HepG2 (cell line): Measurements from ENCODE around the gene SLC12A9. TPM values are rescaled to one million over a fixed set of nuclear protein-coding genes. Genes with fewer than 3 reads are reported as not detected.

Source experiments
- ATAC-seq: fragments of 200-7000 bp; cut with Tn5 transposase; 3 replicates; pipeline ENCODE4 v1.9.1; 2020; ENCODE audit warnings: mild to moderate bottlenecking, moderate library complexity
- BruUV-seq: library from RNA; stranded (reverse); fragments of 400-500 nt; replicated peaks from 2 replicates; lab custom pipeline; 2021; lab: Mats Ljungman, UMichigan
- CTCF ChIA-PET: fragments of 300-600 bp; formaldehyde crosslinking; extraction: SDS; loops from one replicate; lab custom pipeline; 2021; ENCODE audit warnings: low total read pairs, inconsistent platforms, low intra/inter-chr PET ratio; lab: Yijun Ruan, JAX
- POLR2A ChIA-PET: fragments of 350-600 bp; sonication (Branson Sonifier 250); formaldehyde crosslinking; loops from one replicate; lab custom pipeline; 2020; ENCODE audit warnings: antibody characterized with exemption, inconsistent platforms; lab: Yijun Ruan, JAX
- DNase-seq: peaks from one replicate; pipeline ENCODE4 v3.0.0-alpha.2; 2015; ENCODE audit warnings: low spot score
- FAIRE-seq: peaks from 3 replicates; lab custom pipeline; 2011; peaks lifted over from hg19 to GRCh38; lab: Jason Lieb, UNC
- H2AFZ ChIP-seq: one replicate; pipeline ENCODE4 v1.6.1; 2011; ENCODE audit warnings: low read length, inconsistent platforms
- H3K27ac ChIP-seq: fragments of 300-600 bp; 3 replicates; pipeline ENCODE4 v1.8.0; 2011; ENCODE audit warnings: mixed run types, mild to moderate bottlenecking, mixed read lengths, low read length, inconsistent platforms; ENCODE audit not compliant: insufficient read depth; ENCODE audit errors: extremely low read length
- H3K27me3 ChIP-seq, 2 experiments: fragments of 200-600 bp in 1 of 2; 2 replicates in 1 of 2; 3 replicates in 1 of 2; pipeline versions ENCODE4 v1.6.0 to v1.8.0; 2011; ENCODE audit warnings: low read length in 2 of 2, mild to moderate bottlenecking in 2 of 2, moderate library complexity in 2 of 2, inconsistent platforms in 1 of 2; ENCODE audit not compliant: insufficient read depth in 2 of 2, control insufficient read depth in 1 of 2
- H3K36me3 ChIP-seq, 2 experiments: fragments of 200-600 bp in 1 of 2; replicated peaks in 1 of 2; 2 replicates in 1 of 2; 3 replicates in 1 of 2; pipeline versions ENCODE4 v1.5.1 to v1.8.0; 2011; ENCODE audit warnings: low read length in 2 of 2, inconsistent platforms in 1 of 2; ENCODE audit not compliant: insufficient read depth in 2 of 2, control insufficient read depth in 1 of 2
- H3K4me1 ChIP-seq: 2 replicates; pipeline ENCODE4 v1.5.1; 2012; ENCODE audit warnings: low read length, inconsistent platforms; ENCODE audit not compliant: insufficient read depth
- H3K4me2 ChIP-seq: 2 replicates; pipeline ENCODE4 v1.6.0; 2011; ENCODE audit warnings: low read depth, low read length, inconsistent platforms
- H3K4me3 ChIP-seq, 3 experiments: fragments of 200-600 bp in 1 of 3; sonication (generic), shearing (Covaris generic) in 1 of 3; replicated peaks in 1 of 3; 2 replicates each; pipeline ENCODE4 v1.5.1; 2011 to 2016; ENCODE audit warnings: low read length in 3 of 3, inconsistent platforms in 2 of 3, low read depth in 2 of 3, mild to moderate bottlenecking in 2 of 3, control low read depth in 1 of 3, mixed read lengths in 1 of 3; ENCODE audit not compliant: insufficient read depth in 1 of 3
- H3K79me2 ChIP-seq: one replicate; pipeline ENCODE4 v1.6.1; 2011; ENCODE audit warnings: low read length, inconsistent platforms; ENCODE audit not compliant: insufficient read depth
- H3K9ac ChIP-seq: 2 replicates; pipeline ENCODE4 v1.6.0; 2011; ENCODE audit warnings: mild to moderate bottlenecking, low read depth, low read length, inconsistent platforms; ENCODE audit not compliant: insufficient read depth
- H3K9me3 ChIP-seq: 2 replicates; pipeline ENCODE4 v1.5.1; 2012; ENCODE audit warnings: mild to moderate bottlenecking, low read length
- H4K20me1 ChIP-seq: 2 replicates; pipeline ENCODE4 v1.6.0; 2011; ENCODE audit warnings: inconsistent platforms, mild to moderate bottlenecking, low read length, moderate library complexity; ENCODE audit not compliant: insufficient read depth
- ARID2 ChIP-seq: sonication (generic); formaldehyde crosslinking; IDR thresholded peaks from 2 replicates; pipeline ENCODE4 v1.8.1; 2022; ENCODE audit warnings: mild to moderate bottlenecking, missing genetic modification reagents, borderline replicate concordance
- CREB1 ChIP-seq, 2 experiments: fragments of 450-650 bp in 1 of 2; IDR thresholded peaks; 2 replicates each; pipeline ENCODE4 v1.6.1; 2016 to 2017; ENCODE audit warnings: control low read depth in 1 of 2, mild to moderate bottlenecking in 1 of 2, missing compliant biosample characterization in 1 of 2, missing genetic modification characterization in 1 of 2
- DNMT1 ChIP-seq: sonication (generic); formaldehyde crosslinking; IDR thresholded peaks from 2 replicates; pipeline ENCODE4 v1.5.1; 2020; ENCODE audit warnings: mild to moderate bottlenecking, missing genetic modification reagents
- ETV5 ChIP-seq: IDR thresholded peaks from 2 replicates; pipeline ENCODE4 v1.6.1; 2018; ENCODE audit warnings: missing biosample characterization, missing genetic modification reagents, inconsistent platforms, borderline replicate concordance
- GATA4 ChIP-seq: sonication (generic); IDR thresholded peaks from 2 replicates; pipeline ENCODE4 v1.6.1; 2016; ENCODE audit warnings: antibody characterized with exemption, low read depth, borderline replicate concordance
- GTF2F1 ChIP-seq: fragments of 150-350 bp; IDR thresholded peaks from 2 replicates; pipeline ENCODE4 v1.6.1; 2014; ENCODE audit warnings: low read length
- KAT8 ChIP-seq: IDR thresholded peaks from 2 replicates; pipeline ENCODE4 v1.6.1; 2016; ENCODE audit warnings: missing genetic modification reagents, missing compliant biosample characterization
- NFKB2 ChIP-seq: sonication (generic); formaldehyde crosslinking; IDR thresholded peaks from 2 replicates; pipeline ENCODE4 v1.4.0; 2020; ENCODE audit warnings: missing genetic modification reagents, borderline replicate concordance
- SP5 ChIP-seq: IDR thresholded peaks from 2 replicates; pipeline ENCODE4 v1.6.1; 2016; ENCODE audit warnings: low read depth, borderline replicate concordance
- ZFP1 ChIP-seq: IDR thresholded peaks from 2 replicates; pipeline ENCODE4 v1.6.1; 2016
- ZNF235 ChIP-seq: sonication (generic); formaldehyde crosslinking; IDR thresholded peaks from 2 replicates; pipeline ENCODE4 v1.8.1; 2023; ENCODE audit warnings: mild to moderate bottlenecking, missing genetic modification reagents, borderline replicate concordance
- WGBS: methylation state at CpG from one replicate; pipeline ENCODE4 v1.1.6; 2017; ENCODE audit warnings: low lambda C conversion rate; 5-methylcytosine and 5-hydroxymethylcytosine counted together
- in situ Hi-C: cut with HindIII; loops from 2 replicates; pipeline ENCODE4 v1.10.0; 2017; ENCODE audit warnings: low pct_unique_long_range_greater_than_20kb; ENCODE audit not compliant: extremely low pct_ligation_motif_present
- intact Hi-C: fragments of 100-400 bp; cut with micrococcal nuclease; formaldehyde crosslinking; loops from one replicate; pipeline ENCODE4 v1.10.0; 2022; ENCODE audit not compliant: unreplicated experiment
- polyA plus RNA-seq, 8 experiments: library from polyadenylated mRNA; depleted of rRNA in 3 of 8; stranded (reverse) in 7 of 8; unstranded in 1 of 8; fragments of >200 nt; fragmentation: Illumina TruSeq in 4 of 8; extraction: Trizol in 4 of 8; gene quantifications; 2 replicates each; pipeline versions ENCODE4 v1.2.1 to v1.2.3, GENCODE V29; 2011 to 2016; ENCODE audit warnings: low read depth in 4 of 8, missing spikeins in 1 of 8, mixed read lengths in 1 of 8; ENCODE audit not compliant: insufficient read depth in 1 of 8
- total RNA-seq, 5 experiments: library from RNA; depleted of rRNA; stranded (reverse); fragments of >200 nt; fragmentation: Illumina TruSeq; extraction: Trizol; gene quantifications; 2 replicates each; pipeline ENCODE4 v1.2.3, GENCODE V29; 2016; ENCODE audit warnings: low read depth in 1 of 5
- TF ChIP-seq, protein P1 (sequence below): sonication (generic); formaldehyde crosslinking; IDR thresholded peaks from 2 replicates; pipeline ENCODE4 v1.4.0; 2020; ENCODE audit warnings: missing genetic modification reagents, borderline replicate concordance
- TF ChIP-seq, protein P2 (sequence below): sonication (generic); formaldehyde crosslinking; IDR thresholded peaks from 2 replicates; pipeline ENCODE4 v1.4.0; 2020; ENCODE audit warnings: missing genetic modification reagents

SLC12A9 gene
- total and polyA plus RNA-seq, 2 of the 13 experiments (the other 11 are each of a cell fraction or from before 2014, with no cell fraction given): 8.7 to 16.6 TPM

DNA sequence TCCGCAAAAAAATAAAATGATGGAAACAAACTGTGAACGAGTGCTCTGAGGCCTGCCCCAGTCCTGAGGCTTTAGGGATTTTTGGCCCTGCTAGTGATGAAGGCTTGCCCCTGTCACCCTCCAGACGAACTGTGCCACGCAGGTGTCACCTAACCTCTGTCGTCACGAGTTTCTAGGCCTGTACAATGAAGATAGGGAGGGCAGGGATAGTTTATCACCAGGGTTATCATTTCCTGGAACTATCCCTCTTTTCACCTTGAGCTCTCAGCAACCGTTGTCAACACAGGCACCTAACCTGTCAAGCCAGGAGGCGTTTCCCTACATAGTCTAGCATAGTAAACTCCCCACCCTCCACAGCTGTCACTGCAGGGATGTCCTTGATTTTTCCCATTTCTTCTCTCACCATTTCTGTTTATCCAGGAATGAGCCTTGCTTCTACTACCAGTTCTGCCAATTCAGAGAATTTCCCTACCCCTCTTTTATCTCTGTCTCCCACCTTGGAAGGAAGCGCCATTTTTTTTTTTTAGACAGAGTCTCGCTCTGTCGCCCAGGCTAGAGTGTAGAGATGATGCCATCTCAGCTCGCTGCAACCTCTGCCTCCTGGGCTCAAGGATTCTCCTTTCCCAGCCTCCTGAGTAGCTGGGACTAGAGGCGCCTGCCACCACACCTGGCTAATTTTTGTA, 45.4 kb downstream of the SLC12A9 start:
- H3K9ac ChIP-seq: no peak overlapping the region
- H3K4me3 ChIP-seq: no peak overlapping the region
- H3K27ac ChIP-seq: no peak overlapping the region
- 49% methylated on average over 13 of the region's 13 CpGs for WGBS
- no peaks in the 10 kb centered on the region for H4K20me1 ChIP-seq
- H3K9me3 ChIP-seq: no peaks in the 10 kb centered on the region
- no peak for TF ChIP-seq NFKB2 (CRISPR knock-in tag)
- peak; percentile 42; the same call in 1 of the 2 replicates for TF ChIP-seq CREB1 (IDR thresholded peaks at IDR 0.05)
- TF ChIP-seq CREB1 (CRISPR knock-in tag; IDR thresholded peaks at IDR 0.05): no peak
- BruUV-seq: no TSS peak
- H3K79me2 ChIP-seq: no peaks in the 10 kb centered on the region
- peaks cover 9 to 28% of the 10 kb centered on the region in 2 experiments for H3K27me3 ChIP-seq
- ChIA-PET CTCF (interaction anchor here (0.7 to 3.2 kb wide), 3 partner anchors 161 to 180 kb away, joined by 3 to 28 read pairs (median 4); no protein-coding TSS in a partner anchor), POLR2A (no interaction called here)
- no peak overlapping the region for H3K4me2 ChIP-seq
- intact Hi-C loops (loop anchor here (5.0 kb wide), 1 partner anchor 179 kb away; no protein-coding TSS in a partner anchor), in situ Hi-C loops (loop anchor here (5.0 to 25.0 kb wide), 2 partner anchors 159 to 389 kb away; no protein-coding TSS in a partner anchor)
- ATAC-seq: no peak
- DNase-seq: no peak
- no peaks in the 10 kb centered on the region for H3K36me3 ChIP-seq
- H3K4me1 ChIP-seq: peaks cover 32% of the 10 kb centered on the region
- no peak overlapping the region for H2AFZ ChIP-seq
- no peak for FAIRE-seq

DNA sequence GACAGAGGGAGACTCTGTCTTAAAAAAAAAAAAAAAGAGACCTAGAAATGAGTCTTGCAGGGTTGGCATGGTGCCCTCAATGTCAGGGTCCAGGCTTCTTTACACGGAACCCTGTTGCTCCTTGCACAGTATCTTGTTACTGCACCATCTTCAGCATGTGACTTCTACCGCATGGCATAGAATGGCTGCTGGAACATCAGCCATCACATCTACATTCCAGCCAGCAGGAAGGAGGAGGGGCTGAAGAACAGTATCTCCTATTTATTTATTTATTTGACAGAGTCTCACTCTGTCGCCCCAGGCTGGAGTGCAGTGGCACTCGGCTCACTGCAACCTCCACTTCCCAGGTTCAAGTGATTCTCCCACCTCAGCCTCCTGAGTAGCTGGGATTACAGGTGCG, 46.9 kb downstream of the SLC12A9 start:
- no peak overlapping the region for H3K9ac ChIP-seq
- H3K4me1 ChIP-seq: peaks cover 23% of the 10 kb centered on the region
- no peaks in the 10 kb centered on the region for H4K20me1 ChIP-seq
- no peak overlapping the region for H3K4me2 ChIP-seq
- no peak overlapping the region for H3K27ac ChIP-seq
- ATAC-seq (no peak), DNase-seq (no peak), FAIRE-seq (no peak)
- no peak overlapping the region for H2AFZ ChIP-seq
- POLR2A ChIA-PET: no interaction called here
- 60% methylated on average over 5 of the region's 5 CpGs for WGBS
- H3K27me3 ChIP-seq: peaks cover 8 to 17% of the 10 kb centered on the region in 2 experiments; a peak in 4 of 5 replicates
- no peaks in the 10 kb centered on the region for H3K36me3 ChIP-seq
- H3K79me2 ChIP-seq: no peaks in the 10 kb centered on the region
- BruUV-seq: no TSS peak
- intact Hi-C loops: loop anchor here (5.0 kb wide), 1 partner anchor 178 kb away; no protein-coding TSS in a partner anchor
- CTCF ChIA-PET: no interaction called here
- no peaks in the 10 kb centered on the region for H3K9me3 ChIP-seq
- in situ Hi-C loops: loop anchor here (5.0 to 25.0 kb wide), 2 partner anchors 158 to 388 kb away; no protein-coding TSS in a partner anchor
- no peak overlapping the region for H3K4me3 ChIP-seq
- no peak for TF ChIP-seq GATA4
- no peak for TF ChIP-seq SP5
- TF ChIP-seq ETV5 (CRISPR knock-in tag): no peak
- TF ChIP-seq, protein P1, sequence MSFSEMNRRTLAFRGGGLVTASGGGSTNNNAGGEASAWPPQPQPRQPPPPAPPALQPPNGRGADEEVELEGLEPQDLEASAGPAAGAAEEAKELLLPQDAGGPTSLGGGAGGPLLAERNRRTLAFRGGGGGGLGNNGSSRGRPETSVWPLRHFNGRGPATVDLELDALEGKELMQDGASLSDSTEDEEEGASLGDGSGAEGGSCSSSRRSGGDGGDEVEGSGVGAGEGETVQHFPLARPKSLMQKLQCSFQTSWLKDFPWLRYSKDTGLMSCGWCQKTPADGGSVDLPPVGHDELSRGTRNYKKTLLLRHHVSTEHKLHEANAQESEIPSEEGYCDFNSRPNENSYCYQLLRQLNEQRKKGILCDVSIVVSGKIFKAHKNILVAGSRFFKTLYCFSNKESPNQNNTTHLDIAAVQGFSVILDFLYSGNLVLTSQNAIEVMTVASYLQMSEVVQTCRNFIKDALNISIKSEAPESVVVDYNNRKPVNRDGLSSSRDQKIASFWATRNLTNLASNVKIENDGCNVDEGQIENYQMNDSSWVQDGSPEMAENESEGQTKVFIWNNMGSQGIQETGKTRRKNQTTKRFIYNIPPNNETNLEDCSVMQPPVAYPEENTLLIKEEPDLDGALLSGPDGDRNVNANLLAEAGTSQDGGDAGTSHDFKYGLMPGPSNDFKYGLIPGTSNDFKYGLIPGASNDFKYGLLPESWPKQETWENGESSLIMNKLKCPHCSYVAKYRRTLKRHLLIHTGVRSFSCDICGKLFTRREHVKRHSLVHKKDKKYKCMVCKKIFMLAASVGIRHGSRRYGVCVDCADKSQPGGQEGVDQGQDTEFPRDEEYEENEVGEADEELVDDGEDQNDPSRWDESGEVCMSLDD (CRISPR knock-in tag): no peak
- TF ChIP-seq, protein P2, sequence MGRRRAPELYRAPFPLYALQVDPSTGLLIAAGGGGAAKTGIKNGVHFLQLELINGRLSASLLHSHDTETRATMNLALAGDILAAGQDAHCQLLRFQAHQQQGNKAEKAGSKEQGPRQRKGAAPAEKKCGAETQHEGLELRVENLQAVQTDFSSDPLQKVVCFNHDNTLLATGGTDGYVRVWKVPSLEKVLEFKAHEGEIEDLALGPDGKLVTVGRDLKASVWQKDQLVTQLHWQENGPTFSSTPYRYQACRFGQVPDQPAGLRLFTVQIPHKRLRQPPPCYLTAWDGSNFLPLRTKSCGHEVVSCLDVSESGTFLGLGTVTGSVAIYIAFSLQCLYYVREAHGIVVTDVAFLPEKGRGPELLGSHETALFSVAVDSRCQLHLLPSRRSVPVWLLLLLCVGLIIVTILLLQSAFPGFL (CRISPR knock-in tag): no peak
- TF ChIP-seq ZFP1 (CRISPR knock-in tag): no peak
- TF ChIP-seq ARID2 (CRISPR knock-in tag): no peak
- TF ChIP-seq ZNF235 (CRISPR knock-in tag): no peak
- no peak for TF ChIP-seq KAT8 (CRISPR knock-in tag)
- no peak for TF ChIP-seq GTF2F1
- TF ChIP-seq DNMT1: no peak
